Astrocyte (in vitro differentiated cells and primary cell): ENCODE data around the gene PRPS1.
"Not testable (repeated sequence)": the region's sequence is repeated elsewhere in the genome, so short reads cannot be mapped to it uniquely, and the experiment has no call there.

Experiments
- EZH2 ChIP-seq: IDR thresholded peaks from 2 replicates; pipeline ENCODE4 v1.6.1; 2012; ENCODE audit warnings: mild to moderate bottlenecking, low read length, inconsistent platforms; ENCODE audit not compliant: insufficient read depth
- TF ChIP-seq, protein P1 (sequence below): IDR thresholded peaks from 2 replicates; pipeline ENCODE4 v1.5.1; 2011; ENCODE audit warnings: low read depth, mild to moderate bottlenecking, inconsistent platforms, low read length, moderate library complexity; ENCODE audit not compliant: insufficient read depth

DNA sequence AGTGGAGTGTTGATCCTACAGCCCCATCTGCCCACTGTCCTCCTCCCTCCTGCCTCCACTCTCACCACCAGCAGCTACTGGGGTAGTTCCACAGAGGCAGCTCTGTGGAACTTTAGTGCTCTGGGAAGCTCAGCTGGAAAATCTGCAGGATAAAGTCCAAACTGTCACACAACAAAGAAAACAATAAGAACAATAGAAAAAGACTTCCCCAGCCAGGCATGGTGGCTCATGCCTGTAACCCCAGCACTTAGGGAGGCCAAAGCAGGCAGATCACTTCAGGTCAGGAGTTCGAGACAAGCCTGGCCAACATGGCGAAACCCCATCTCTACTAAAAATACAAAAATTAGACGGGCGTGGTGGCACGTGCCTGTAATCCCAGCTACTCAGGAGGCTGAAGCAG lies 40.4 kb downstream of the PRPS1 start:
- TF ChIP-seq, protein P1, sequence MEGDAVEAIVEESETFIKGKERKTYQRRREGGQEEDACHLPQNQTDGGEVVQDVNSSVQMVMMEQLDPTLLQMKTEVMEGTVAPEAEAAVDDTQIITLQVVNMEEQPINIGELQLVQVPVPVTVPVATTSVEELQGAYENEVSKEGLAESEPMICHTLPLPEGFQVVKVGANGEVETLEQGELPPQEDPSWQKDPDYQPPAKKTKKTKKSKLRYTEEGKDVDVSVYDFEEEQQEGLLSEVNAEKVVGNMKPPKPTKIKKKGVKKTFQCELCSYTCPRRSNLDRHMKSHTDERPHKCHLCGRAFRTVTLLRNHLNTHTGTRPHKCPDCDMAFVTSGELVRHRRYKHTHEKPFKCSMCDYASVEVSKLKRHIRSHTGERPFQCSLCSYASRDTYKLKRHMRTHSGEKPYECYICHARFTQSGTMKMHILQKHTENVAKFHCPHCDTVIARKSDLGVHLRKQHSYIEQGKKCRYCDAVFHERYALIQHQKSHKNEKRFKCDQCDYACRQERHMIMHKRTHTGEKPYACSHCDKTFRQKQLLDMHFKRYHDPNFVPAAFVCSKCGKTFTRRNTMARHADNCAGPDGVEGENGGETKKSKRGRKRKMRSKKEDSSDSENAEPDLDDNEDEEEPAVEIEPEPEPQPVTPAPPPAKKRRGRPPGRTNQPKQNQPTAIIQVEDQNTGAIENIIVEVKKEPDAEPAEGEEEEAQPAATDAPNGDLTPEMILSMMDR = not testable (repeated sequence)
- TF ChIP-seq EZH2 = not testable (repeated sequence)
